GM10847 (cell line): ENCODE results near the gene UBTD1.

ENCODE experiments used
- POLR2A ChIP-seq: IDR thresholded peaks from 2 replicates; pipeline ENCODE4 v1.6.1; 2011; ENCODE audit not compliant: insufficient read length; ENCODE audit errors: extremely low read depth

The UBTD1 gene

DNA sequence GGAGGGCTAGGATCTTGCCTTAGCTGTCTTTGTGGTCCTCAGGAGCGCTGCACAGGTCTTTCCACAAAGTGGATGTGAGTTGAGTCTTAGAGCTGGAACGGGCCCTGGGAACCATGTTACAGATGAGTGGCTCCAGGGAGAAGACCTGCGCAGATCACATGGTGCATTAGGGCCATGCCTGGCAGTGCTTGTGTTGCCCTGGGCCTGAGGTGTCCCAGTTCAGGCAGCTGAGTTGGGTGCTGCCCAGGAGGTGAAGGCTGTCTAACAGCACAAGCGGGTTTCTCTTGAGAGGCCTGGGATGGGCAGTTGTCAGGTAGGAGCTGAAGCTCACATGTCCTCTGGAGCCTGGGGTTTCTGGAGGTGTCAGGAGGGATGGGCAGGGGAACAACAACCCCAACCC is 40.1 kb downstream of the UBTD1 start:
- no peak for TF ChIP-seq POLR2A

GRCh38 chr10:97539523-97540200 is 40.9 kb downstream of the UBTD1 start:
- no peak for TF ChIP-seq POLR2A

GRCh38 chr10:97540669-97541500 is 42.2 kb downstream of the UBTD1 start:
- TF ChIP-seq POLR2A: no peak

- TF ChIP-seq POLR2A: no peak
Observed at GRCh38 chr10:97542169-97543024, 43.7 kb downstream of the UBTD1 start.

DNA sequence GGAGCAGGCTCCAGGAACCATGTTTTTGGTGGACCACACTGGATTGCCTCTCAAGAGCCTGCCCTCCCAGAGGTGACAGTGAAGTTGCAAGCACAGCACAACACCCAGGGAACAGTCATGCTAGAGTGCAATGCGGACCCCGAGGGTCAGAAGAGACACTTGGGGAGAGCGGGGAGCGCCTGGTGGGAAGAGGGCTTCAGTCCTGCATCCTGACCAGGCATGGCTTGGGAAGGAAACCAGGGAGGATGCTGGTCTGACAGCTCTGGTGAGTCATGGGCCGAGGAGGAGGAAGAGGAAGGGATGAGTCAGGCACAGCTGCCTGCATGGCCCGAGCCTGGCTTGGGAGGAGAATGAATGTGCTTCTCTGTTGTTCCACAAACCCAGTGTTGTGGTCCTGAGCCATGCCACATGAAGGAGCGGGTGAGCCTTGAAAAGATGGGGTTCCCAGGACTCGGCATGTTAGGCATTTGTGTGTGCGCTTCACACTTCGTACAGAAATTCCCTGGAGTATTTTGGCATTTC is 44.4 kb downstream of the UBTD1 start:
- TF ChIP-seq POLR2A: no peak

DNA sequence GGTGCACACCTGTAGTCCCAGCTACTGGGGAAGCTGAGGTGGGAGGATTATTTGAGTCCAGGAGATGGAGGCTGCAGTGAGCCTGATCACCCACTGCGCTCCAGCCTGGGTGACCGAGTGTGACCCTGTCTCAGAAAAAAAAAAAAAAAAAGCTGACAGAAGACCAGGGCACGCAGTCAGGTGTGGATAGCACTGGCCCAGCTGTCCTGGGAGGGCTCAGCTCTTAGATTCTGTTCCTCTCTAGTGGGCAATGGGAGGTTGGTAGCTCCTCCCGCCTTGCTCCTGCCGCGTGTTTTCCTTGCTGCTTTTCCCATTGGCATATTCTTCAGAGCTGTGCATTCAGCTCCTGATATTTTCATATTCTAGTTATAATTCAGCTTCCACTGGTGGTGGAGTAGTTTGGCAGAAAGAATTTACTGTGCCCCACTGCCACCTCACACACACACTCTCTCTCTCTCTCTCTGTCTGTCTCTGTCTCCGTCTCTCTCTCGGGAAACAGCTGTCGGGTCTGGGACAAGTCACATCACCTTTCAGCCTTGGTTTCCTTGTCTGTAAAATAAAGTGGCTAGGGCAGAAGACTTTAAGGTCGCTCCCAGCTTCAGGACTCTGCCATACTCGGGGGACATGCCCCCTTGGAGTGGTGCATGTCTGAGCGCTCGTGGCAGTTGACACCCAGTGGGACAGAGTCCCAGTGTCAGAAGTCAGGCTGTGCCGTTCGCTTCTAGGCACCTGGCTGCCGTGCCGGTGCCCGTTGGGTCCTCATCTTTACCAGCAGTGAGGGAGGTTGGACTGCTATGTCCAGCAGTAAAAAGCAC is 47.9 kb downstream of the UBTD1 start:
- no peak for TF ChIP-seq POLR2A

DNA sequence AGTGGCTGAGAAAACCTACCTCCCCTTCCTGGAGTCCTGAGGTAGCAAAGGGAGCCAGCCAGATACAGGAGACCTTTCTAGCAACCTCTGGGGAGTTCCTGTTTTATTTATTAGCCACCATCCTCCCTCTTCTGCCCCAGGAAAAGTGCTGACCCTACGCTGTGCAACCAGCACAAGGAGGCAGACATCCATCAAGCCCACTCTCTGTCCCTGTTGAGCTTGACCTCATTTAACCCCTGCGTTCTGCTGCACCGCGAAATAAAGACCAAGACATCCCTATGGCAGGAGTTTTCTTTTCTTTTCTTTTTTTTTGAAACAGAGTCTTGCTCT is 48.5 kb downstream of the UBTD1 start:
- TF ChIP-seq POLR2A: no peak

DNA sequence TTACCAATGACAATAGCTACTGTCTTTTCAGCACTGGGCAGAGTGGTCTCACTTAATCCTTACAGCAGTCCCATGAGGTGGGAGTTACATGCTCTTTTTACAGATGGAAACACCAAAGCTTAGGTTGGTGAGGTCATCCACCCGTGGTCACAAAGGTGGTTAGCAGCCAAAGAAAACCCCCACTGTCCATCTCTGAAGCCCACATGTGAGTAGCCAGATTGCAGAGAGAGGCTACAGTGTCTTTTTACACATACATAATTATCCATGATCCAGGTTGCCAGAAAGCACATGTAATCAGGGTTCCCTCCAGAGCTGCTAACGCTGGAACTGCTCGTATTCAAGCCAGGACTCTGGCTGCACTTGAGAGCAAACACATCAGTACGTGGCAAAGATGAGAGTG is 49.2 kb downstream of the UBTD1 start:
- TF ChIP-seq POLR2A: no peak

GRCh38 chr10:97548828-97549455 is 50.2 kb downstream of the UBTD1 start:
- TF ChIP-seq POLR2A: no peak

- no peak for TF ChIP-seq POLR2A
Observed at GRCh38 chr10:97549587-97550322, 51.0 kb downstream of the UBTD1 start.

GRCh38 chr10:97550336-97551149 is 51.8 kb downstream of the UBTD1 start:
- no peak for TF ChIP-seq POLR2A

- no peak for TF ChIP-seq POLR2A
Observed at GRCh38 chr10:97551271-97551670, 52.5 kb downstream of the UBTD1 start.

DNA sequence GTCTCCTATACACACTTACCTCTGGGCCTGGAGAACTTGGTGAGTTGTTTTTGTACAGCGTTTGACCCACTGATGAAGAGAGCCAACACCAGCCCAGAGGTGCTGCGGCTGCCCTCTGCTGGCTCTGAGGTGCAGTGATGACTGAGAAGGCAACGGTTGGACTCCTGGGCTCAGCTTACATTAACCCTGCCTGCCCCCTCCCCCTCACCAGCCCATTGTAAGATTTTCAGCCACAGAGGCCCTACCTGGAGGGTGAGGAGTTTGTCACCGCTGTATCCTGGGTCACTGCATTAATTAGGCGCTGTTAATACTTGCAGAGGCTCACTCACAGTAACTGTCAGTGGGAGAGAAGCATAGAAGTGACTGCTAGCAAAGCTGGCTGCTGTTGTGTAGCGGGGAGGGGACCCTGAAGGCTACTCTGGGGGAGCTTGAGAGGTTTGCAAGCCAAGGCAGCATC is 54.9 kb downstream of the UBTD1 start:
- no peak for TF ChIP-seq POLR2A

DNA sequence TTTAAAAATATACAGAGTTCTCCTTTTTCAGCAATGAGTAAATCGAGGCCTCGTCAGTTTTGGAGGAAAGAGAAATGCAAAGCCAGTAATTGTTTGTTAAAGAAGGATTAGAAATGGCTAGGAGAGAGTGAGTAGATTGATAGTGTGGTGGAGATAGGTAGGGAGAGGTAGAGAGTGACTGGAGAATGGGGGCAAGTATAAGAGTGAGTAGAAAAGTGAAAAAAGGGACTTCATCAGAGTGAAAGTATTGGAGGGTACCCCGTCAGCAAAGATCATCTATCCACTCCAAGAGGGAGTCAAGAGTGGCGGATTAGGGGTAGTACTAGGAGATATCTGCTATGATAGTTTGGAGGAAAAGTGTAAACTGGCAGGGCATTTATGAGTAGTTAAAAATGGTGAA is 64.6 kb downstream of the UBTD1 start:
- TF ChIP-seq POLR2A: no peak
